Uterus (tissue), 4 donors: ENCODE measurements around the gene SEC24D. TPM values are rescaled to one million over a fixed set of nuclear protein-coding genes. Genes with fewer than 3 reads are reported as not detected.

Experiments used
- DNase-seq, 2 donors: peaks; one replicate each; pipeline ENCODE4 v3.0.0-alpha.2; 2019 to 2020
- H3K27ac ChIP-seq, 2 donors: fragments of 200-600 bp; sonication (generic); 1 replicate in 1 of 2; 2 replicates in 1 of 2; pipeline ENCODE4 v1.5.1; 2016 to 2018
- H3K27me3 ChIP-seq, 2 donors: fragments of 200-600 bp; sonication (generic); one replicate each; pipeline ENCODE4 v1.5.1; 2018 to 2019; ENCODE audit warnings: control low read depth in 1 of 2
- H3K36me3 ChIP-seq, 2 donors: fragments of 200-600 bp; sonication (generic); one replicate each; pipeline ENCODE4 v1.5.1; 2019; ENCODE audit warnings: control low read depth in 1 of 2
- H3K4me1 ChIP-seq, 2 donors: fragments of 200-600 bp; sonication (generic); one replicate each; pipeline ENCODE4 v1.5.1; 2018 to 2019; ENCODE audit warnings: control low read depth in 1 of 2
- H3K4me3 ChIP-seq, 2 donors: fragments of 200-600 bp; sonication (generic); 1 replicate in 1 of 2; 2 replicates in 1 of 2; pipeline ENCODE4 v1.5.1; 2018 to 2019; ENCODE audit warnings: mild to moderate bottlenecking in 1 of 2
- H3K9me3 ChIP-seq, 2 donors: fragments of 200-600 bp; sonication (generic); one replicate each; pipeline ENCODE4 v1.5.1; 2019; ENCODE audit warnings: control low read depth in 1 of 2
- POLR2A ChIP-seq, 2 donors: fragments of 450-650 bp; IDR thresholded peaks; one replicate each; pipeline ENCODE4 v1.6.1; 2016; ENCODE audit warnings: antibody characterized with exemption in 2 of 2, mild to moderate bottlenecking in 1 of 2, moderate library complexity in 1 of 2
- intact Hi-C: fragments of 100-400 bp; cut with DNase I; formaldehyde crosslinking; loops from one replicate; pipeline ENCODE4 v1.15.1; 2023; ENCODE audit warnings: low total_unique reads
- total RNA-seq, 4 donors: library from RNA; depleted of rRNA in 3 of 4; stranded (reverse); fragments of >200 nt in 3 of 4; gene quantifications; one replicate each; pipeline versions ENCODE4 v1.1.0 to v1.2.4, GENCODE V29; 2014 to 2023
- TF ChIP-seq, protein P1 (sequence below), 4 experiments: fragments of 200-600 bp in 2 of 4; fragments of 450-650 bp in 2 of 4; sonication (generic) in 2 of 4; IDR thresholded peaks; one replicate each; pipeline ENCODE4 v1.5.1; 2016 to 2019; ENCODE audit warnings: antibody characterized with exemption in 4 of 4, mild to moderate bottlenecking in 2 of 4, moderate library complexity in 1 of 4
- donor health status: DM: yes; HTN: yes; CAD: no.

SEC24D gene
- total RNA-seq, 4 donors from 2014 or later: 26.1 to 107 (median 61.0) TPM

DNA sequence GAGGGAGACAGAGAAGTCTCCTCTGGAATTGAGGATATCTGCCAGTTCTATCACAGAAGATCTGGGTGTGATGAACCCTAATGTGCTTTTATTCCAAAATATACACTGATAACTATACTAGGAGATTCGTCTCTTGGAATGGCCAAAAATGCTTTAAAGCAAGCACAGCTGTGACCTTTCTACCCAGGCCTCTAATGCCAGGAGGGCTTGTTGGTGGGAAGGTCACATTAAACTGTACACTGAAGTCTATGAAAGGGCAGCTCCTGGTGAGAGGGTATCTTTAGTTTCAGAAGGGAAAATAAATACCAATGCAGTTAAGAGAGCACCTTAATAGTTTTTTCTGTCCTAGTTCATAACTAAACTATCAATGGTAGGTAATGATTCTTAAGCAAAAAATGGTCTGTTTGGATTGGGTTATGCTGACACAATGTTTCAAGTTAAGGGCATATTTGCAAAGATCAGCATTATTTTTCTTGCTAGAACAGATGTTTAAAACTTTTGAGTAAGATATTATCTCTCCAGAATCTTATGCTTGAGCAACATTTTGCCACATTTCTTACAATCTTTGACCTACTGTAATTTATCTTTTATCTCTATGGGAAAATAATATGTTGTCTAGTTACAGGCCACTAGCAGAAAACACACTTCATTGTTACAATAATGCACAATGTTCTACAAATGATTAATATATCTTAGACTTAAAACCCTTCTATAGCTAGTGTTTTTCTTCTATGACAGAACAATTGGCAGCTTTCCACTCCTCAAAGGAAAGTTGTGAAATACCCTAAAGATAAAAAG lies 59.6 kb downstream of the SEC24D start:
- Histone ChIP-seq H3K9me3 (no peaks in the 10 kb centered on the region), H3K36me3 (no peaks in the 10 kb centered on the region), H3K4me1 (peaks cover 0 to 5% of the 10 kb centered on the region in 2 donors), H3K27me3 (no peaks in the 10 kb centered on the region), H3K27ac (peak overlapping the region; percentile 55 to 97), H3K4me3 (no peak overlapping the region)
- no peak for TF ChIP-seq POLR2A (IDR thresholded peaks at IDR 0.05)
- TF ChIP-seq, protein P1, sequence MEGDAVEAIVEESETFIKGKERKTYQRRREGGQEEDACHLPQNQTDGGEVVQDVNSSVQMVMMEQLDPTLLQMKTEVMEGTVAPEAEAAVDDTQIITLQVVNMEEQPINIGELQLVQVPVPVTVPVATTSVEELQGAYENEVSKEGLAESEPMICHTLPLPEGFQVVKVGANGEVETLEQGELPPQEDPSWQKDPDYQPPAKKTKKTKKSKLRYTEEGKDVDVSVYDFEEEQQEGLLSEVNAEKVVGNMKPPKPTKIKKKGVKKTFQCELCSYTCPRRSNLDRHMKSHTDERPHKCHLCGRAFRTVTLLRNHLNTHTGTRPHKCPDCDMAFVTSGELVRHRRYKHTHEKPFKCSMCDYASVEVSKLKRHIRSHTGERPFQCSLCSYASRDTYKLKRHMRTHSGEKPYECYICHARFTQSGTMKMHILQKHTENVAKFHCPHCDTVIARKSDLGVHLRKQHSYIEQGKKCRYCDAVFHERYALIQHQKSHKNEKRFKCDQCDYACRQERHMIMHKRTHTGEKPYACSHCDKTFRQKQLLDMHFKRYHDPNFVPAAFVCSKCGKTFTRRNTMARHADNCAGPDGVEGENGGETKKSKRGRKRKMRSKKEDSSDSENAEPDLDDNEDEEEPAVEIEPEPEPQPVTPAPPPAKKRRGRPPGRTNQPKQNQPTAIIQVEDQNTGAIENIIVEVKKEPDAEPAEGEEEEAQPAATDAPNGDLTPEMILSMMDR (IDR thresholded peaks at IDR 0.05): no peak
- DNase-seq: no peak
- intact Hi-C loops: no loop called here

DNA sequence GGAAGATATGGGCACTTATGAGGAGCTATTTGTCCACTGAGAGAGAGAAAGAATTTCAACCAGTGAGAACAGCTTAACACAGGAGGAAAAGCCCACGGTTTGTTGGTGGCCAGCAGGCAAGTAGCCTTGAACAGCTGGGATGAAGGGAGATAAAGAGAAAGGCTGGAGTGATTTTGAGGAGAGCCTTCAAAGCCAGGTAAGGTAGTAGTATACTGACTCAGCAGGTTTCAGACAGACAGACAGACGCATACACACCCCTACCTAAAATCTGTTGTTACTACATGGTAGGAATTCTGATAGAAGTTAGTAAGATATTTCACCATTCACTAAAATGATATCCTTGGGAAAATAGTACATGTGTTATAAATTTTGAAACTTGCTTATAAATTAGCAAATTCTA lies 60.5 kb downstream of the SEC24D start:
- TF ChIP-seq, protein P1 (IDR thresholded peaks at IDR 0.05): no peak
- TF ChIP-seq POLR2A (IDR thresholded peaks at IDR 0.05): no peak
- no peaks in the 10 kb centered on the region for H3K9me3 ChIP-seq
- no peak for DNase-seq
- no peak overlapping the region for H3K4me3 ChIP-seq
- peak overlapping the region; percentile 54 to 97 for H3K27ac ChIP-seq
- H3K27me3 ChIP-seq: no peaks in the 10 kb centered on the region
- H3K36me3 ChIP-seq: no peaks in the 10 kb centered on the region
- peaks cover 0 to 5% of the 10 kb centered on the region in 2 donors for H3K4me1 ChIP-seq
- intact Hi-C loops: no loop called here

GRCh38 chr4:118774989-118775388 lies 60.9 kb downstream of the SEC24D start:
- peak overlapping the region; percentile 54 to 97 for H3K27ac ChIP-seq
- DNase-seq: no peak
- no peaks in the 10 kb centered on the region for H3K36me3 ChIP-seq
- H3K9me3 ChIP-seq: no peaks in the 10 kb centered on the region
- H3K27me3 ChIP-seq: no peaks in the 10 kb centered on the region
- intact Hi-C loops: no loop called here
- no peak overlapping the region for H3K4me3 ChIP-seq
- H3K4me1 ChIP-seq: peaks cover 0 to 5% of the 10 kb centered on the region in 2 donors
- TF ChIP-seq, protein P1 (IDR thresholded peaks at IDR 0.05): no peak
- TF ChIP-seq POLR2A (IDR thresholded peaks at IDR 0.05): no peak

- no peak for DNase-seq
- Histone ChIP-seq H3K4me3 (no peak overlapping the region), H3K4me1 (peaks cover 0 to 5% of the 10 kb centered on the region in 2 donors), H3K27ac (peak overlapping the region in 1 of 2 donors; percentile 97), H3K27me3 (no peaks in the 10 kb centered on the region), H3K36me3 (no peaks in the 10 kb centered on the region), H3K9me3 (no peaks in the 10 kb centered on the region)
- TF ChIP-seq, protein P1 (IDR thresholded peaks at IDR 0.05): no peak
- no peak for TF ChIP-seq POLR2A (IDR thresholded peaks at IDR 0.05)
- intact Hi-C loops: no loop called here
These were observed 61.6 kb downstream of the SEC24D start for GRCh38 chr4:118774321-118774720.

GRCh38 chr4:118773429-118773792 lies 62.5 kb downstream of the SEC24D start:
- peaks cover 0 to 5% of the 10 kb centered on the region in 2 donors for H3K4me1 ChIP-seq
- H3K4me3 ChIP-seq: no peak overlapping the region
- intact Hi-C loops: no loop called here
- no peaks in the 10 kb centered on the region for H3K9me3 ChIP-seq
- no peak for TF ChIP-seq POLR2A (IDR thresholded peaks at IDR 0.05)
- TF ChIP-seq, protein P1 (IDR thresholded peaks at IDR 0.05): no peak
- DNase-seq: no peak
- no peaks in the 10 kb centered on the region for H3K27me3 ChIP-seq
- no peaks in the 10 kb centered on the region for H3K36me3 ChIP-seq
- H3K27ac ChIP-seq: peak overlapping the region; percentile 70 to 97
